HK-2 (cell line): ENCODE measurements around the gene CENPF.
"Not testable (repeated sequence)": the region's sequence is repeated elsewhere in the genome, so short reads cannot be mapped to it uniquely, and the experiment has no call there.

Source experiments
- DNase-seq: peaks from one replicate; pipeline ENCODE4 v3.0.0-alpha.2; 2018; ENCODE audit not compliant: unreplicated experiment

The CENPF gene

GRCh38 chr1:214583113-214583512 is 19.9 kb upstream of the CENPF start:
- no peak for DNase-seq

GRCh38 chr1:214583824-214584554 is 19.0 kb upstream of the CENPF start:
- no peak for DNase-seq

- no peak for DNase-seq
These were observed 17.9 kb upstream of the CENPF start for GRCh38 chr1:214584805-214585766.

- no peak for DNase-seq
These were observed 16.4 kb upstream of the CENPF start for GRCh38 chr1:214586621-214587020.

GRCh38 chr1:214587165-214587564 is 15.8 kb upstream of the CENPF start:
- no peak for DNase-seq

GRCh38 chr1:214588963-214589597 is 13.9 kb upstream of the CENPF start:
- DNase-seq: no peak

GRCh38 chr1:214590696-214591095 is 12.3 kb upstream of the CENPF start:
- DNase-seq: no peak

- not testable (repeated sequence) for DNase-seq
These were observed 11.1 kb upstream of the CENPF start for GRCh38 chr1:214591918-214592317.

- DNase-seq: no peak
These were observed 9.8 kb upstream of the CENPF start for GRCh38 chr1:214593158-214593557.

GRCh38 chr1:214603819-214604252 is 841 bp downstream of the CENPF start:
- DNase-seq: peak; percentile 37

GRCh38 chr1:214604523-214604922 is 1.5 kb downstream of the CENPF start:
- no peak for DNase-seq

GRCh38 chr1:214605484-214605883 is 2.5 kb downstream of the CENPF start:
- DNase-seq: not testable (repeated sequence)

- not testable (repeated sequence) for DNase-seq
These were observed 3.2 kb downstream of the CENPF start for GRCh38 chr1:214605933-214606925.

- DNase-seq: not testable (repeated sequence)
These were observed 4.7 kb downstream of the CENPF start for GRCh38 chr1:214607492-214608215.

GRCh38 chr1:214608216-214608783 is 5.3 kb downstream of the CENPF start:
- DNase-seq: not testable (repeated sequence)

GRCh38 chr1:214608817-214609216 is 5.8 kb downstream of the CENPF start:
- not testable (repeated sequence) for DNase-seq

GRCh38 chr1:214609692-214610091 is 6.7 kb downstream of the CENPF start:
- no peak for DNase-seq

- not testable (repeated sequence) for DNase-seq
These were observed 7.1 kb downstream of the CENPF start for GRCh38 chr1:214610136-214610535.

GRCh38 chr1:214615109-214615508 is 12.1 kb downstream of the CENPF start:
- no peak for DNase-seq

GRCh38 chr1:214615871-214616270 is 12.9 kb downstream of the CENPF start:
- no peak for DNase-seq
